HEK293T (cell line): ENCODE measurements around the gene BLOC1S1.

ENCODE experiments used
- ARNT ChIP-seq: fragments of 450-650 bp; IDR thresholded peaks from 2 replicates; pipeline ENCODE4 v1.6.1; 2017; ENCODE audit warnings: mild to moderate bottlenecking
- FOXA1 ChIP-seq: fragments of 450-650 bp; IDR thresholded peaks from 2 replicates; pipeline ENCODE4 v1.6.1; 2016; ENCODE audit warnings: mild to moderate bottlenecking
- HDGF ChIP-seq: fragments of 450-650 bp; IDR thresholded peaks from 2 replicates; pipeline ENCODE4 v1.6.1; 2017; ENCODE audit warnings: antibody characterized with exemption, borderline replicate concordance
- LEF1 ChIP-seq: fragments of 450-650 bp; IDR thresholded peaks from 2 replicates; pipeline ENCODE4 v1.6.1; 2017; ENCODE audit warnings: mild to moderate bottlenecking, borderline replicate concordance
- SP1 ChIP-seq: fragments of 450-650 bp; IDR thresholded peaks from 2 replicates; pipeline ENCODE4 v1.6.1; 2017
- SUZ12 ChIP-seq: fragments of 450-650 bp; IDR thresholded peaks from 2 replicates; pipeline ENCODE4 v1.6.1; 2016; ENCODE audit warnings: mild to moderate bottlenecking

DNA sequence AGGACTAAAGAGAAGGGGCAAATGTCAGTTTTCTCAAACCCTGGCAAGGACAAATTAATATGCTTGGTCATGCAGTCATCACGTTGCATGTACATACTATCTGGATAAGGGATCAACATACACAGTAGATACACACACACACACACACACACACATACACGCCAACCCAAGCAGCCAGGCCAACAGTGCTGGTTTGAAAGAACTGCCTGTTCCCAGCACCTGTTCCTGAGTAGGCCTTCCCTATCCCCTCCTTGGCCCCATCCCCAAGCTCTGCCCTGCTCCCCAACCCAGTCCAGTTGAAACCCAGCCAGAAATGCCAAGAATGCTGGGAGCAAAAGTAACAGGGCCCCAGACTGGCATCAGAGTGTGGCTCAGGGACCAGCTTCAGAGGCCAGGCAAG, 12.6 kb upstream of the BLOC1S1 start:
- TF ChIP-seq SP1 (no peak), ARNT (no peak), FOXA1 (no peak), SUZ12 (no peak), HDGF (no peak), LEF1 (no peak)
